ENCODE results near the gene WDR6.

DNA sequence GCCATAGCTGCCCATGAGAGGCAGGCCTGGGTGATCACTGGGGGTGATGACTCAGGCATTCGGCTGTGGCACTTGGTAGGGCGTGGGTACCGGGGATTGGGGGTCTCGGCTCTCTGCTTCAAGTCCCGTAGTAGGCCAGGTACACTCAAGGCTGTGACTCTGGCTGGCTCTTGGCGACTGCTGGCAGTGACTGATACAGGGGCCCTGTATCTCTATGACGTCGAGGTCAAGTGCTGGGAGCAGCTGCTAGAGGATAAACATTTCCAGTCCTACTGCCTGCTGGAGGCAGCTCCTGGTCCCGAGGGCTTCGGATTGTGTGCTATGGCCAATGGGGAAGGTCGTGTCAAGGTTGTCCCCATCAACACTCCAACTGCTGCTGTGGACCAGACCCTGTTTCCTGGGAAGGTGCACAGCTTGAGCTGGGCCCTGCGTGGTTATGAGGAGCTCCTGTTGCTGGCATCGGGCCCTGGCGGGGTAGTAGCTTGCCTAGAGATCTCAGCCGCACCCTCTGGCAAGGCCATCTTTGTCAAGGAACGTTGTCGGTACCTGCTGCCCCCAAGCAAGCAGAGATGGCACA, 5.3 kb downstream of the WDR6 start:
- TF ChIP-seq, protein P1, sequence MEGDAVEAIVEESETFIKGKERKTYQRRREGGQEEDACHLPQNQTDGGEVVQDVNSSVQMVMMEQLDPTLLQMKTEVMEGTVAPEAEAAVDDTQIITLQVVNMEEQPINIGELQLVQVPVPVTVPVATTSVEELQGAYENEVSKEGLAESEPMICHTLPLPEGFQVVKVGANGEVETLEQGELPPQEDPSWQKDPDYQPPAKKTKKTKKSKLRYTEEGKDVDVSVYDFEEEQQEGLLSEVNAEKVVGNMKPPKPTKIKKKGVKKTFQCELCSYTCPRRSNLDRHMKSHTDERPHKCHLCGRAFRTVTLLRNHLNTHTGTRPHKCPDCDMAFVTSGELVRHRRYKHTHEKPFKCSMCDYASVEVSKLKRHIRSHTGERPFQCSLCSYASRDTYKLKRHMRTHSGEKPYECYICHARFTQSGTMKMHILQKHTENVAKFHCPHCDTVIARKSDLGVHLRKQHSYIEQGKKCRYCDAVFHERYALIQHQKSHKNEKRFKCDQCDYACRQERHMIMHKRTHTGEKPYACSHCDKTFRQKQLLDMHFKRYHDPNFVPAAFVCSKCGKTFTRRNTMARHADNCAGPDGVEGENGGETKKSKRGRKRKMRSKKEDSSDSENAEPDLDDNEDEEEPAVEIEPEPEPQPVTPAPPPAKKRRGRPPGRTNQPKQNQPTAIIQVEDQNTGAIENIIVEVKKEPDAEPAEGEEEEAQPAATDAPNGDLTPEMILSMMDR (IDR thresholded peaks at IDR 0.05), result no peak
- no peak for TF ChIP-seq POLR2A (IDR thresholded peaks at IDR 0.05)
